Stimulated activated CD8-positive, alpha-beta memory T cell treated with anti-CD3 and anti-CD28 coated beads, Interleukin-4, amount 100 ng/mL, for 1 hour (primary cell): ENCODE data around the gene B3GNT8.
A peak's percentile ranks its signal among the peaks of the same experiment; 100 is the strongest.
"Not testable (repeated sequence)": the region's sequence is repeated elsewhere in the genome, so short reads cannot be mapped to it uniquely, and the experiment has no call there.

ENCODE experiments used
- DNase-seq, 2 donors: peaks; one replicate each; pipeline ENCODE4 v3.0.0-alpha.2; 2020; ENCODE audit warnings: low read depth in 2 of 2, low spot score in 1 of 2

B3GNT8 gene

GRCh38 chr19:41416194-41416674, 10.9 kb downstream of the B3GNT8 start:
- no peak for DNase-seq

GRCh38 chr19:41415154-41415571, 12.0 kb downstream of the B3GNT8 start:
- DNase-seq = no peak

DNA sequence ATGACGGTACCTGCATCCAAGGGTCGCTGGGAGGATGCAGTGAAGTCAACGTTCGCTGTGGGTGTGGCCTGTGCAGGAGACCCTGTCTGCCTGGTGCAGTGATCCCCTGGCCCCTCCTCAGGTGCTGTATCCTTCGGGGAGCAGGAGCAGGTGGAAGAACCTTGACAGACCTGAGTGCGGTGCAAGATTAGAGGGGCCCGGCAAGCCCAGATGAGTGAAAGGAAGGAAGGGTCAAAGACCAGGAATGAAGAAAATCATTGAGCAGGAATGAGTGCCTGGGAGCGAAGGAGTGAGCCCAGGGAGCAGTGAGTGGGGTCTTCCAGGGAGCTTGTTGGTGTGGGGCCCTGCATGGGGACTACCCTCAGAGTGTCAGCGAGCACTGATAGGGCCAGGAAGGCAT, 12.7 kb downstream of the B3GNT8 start:
- no peak for DNase-seq

GRCh38 chr19:41413947-41414346, 13.2 kb downstream of the B3GNT8 start:
- no peak for DNase-seq

- no peak for DNase-seq
Measured at GRCh38 chr19:41412953-41413352, 14.2 kb downstream of the B3GNT8 start.

DNA sequence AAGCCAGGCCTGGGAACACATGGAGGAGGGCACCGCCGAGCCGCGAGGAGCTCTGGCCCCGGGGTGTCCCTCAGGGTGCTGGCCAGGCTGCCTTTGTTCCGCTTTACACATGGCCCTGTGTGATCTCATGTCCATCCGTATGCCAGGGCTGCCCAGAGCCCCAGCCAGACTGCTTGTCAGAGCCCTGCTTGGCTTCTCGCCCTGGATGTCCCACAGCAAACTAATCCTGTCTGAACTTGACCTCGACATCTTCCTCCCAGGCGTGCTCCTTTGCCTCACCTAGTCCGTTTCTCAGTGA, 15.3 kb downstream of the B3GNT8 start:
- DNase-seq = no peak

- no peak for DNase-seq
Measured at GRCh38 chr19:41411100-41411967, 15.8 kb downstream of the B3GNT8 start.

DNA sequence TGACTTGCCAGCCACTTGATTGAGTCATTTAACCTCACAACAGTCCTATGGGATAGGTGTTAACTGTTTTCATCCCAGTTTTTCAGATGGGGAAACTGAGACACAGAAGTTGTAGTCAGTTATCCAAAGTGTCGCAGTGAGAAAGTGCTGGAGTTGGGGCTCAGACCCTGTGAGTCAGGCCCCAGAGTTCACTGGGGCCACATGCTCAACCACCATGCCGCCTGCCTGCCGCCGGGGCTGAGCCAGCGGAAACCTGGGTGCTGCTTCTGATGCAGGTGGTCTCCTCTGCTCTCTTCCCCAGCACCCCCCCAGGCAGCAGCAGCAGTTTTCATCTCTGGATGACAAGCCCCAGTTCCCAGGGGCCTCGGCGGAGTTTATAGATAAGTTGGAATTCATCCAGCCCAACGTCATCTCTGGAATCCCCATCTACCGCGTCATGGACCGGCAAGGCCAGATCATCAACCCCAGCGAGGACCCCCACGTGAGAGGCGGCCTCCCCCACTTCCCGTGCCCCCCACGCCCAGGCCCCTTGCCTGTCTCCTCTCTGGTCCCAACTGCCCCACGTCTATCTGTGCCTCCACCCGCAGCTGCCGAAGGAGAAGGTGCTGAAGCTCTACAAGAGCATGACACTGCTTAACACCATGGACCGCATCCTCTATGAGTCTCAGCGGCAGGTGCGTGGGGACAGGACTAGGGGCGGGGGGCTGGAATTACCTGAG, 16.7 kb downstream of the B3GNT8 start:
- DNase-seq = no peak

DNA sequence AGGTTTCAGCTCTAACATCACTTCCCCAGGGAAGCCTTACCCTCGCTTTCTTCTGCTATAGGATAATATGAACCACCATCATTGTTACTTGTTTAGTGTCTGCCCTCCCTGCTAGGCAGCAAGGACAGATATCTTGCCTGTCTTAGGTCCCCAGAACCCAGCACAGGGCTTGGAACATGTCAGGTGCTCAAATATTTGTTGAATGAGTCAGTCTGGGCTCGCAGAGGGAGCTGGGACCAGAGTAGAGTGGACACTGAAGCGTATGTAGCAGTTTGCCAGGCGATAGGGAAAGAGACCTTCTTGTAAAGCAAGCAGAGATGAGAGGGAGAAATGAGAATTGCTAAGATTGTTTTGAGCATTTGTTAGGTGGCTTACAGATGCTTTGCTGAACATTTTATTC, 17.9 kb downstream of the B3GNT8 start:
- no peak for DNase-seq

GRCh38 chr19:41408846-41409245, 18.3 kb downstream of the B3GNT8 start:
- not testable (repeated sequence) for DNase-seq

DNA sequence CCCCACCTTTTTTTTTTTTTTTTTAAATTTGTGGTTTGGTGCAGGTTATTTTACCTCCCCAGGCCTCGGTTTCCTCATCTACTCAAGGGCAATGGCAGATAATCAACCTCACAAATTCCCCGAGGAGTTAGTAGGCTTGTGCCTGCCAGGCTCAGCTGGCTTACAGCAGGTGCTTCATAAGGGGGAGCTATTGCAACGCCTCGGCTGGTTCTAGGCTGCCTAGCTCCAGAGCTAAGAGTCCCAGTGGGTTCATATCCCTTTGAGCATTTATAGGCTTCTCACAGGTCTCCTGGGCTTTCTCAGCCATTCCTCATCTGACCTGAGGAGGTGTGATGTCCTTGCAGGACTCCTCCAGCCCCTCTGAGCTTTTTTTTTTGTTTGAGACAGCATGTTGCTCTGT, 18.9 kb downstream of the B3GNT8 start:
- no peak for DNase-seq

DNA sequence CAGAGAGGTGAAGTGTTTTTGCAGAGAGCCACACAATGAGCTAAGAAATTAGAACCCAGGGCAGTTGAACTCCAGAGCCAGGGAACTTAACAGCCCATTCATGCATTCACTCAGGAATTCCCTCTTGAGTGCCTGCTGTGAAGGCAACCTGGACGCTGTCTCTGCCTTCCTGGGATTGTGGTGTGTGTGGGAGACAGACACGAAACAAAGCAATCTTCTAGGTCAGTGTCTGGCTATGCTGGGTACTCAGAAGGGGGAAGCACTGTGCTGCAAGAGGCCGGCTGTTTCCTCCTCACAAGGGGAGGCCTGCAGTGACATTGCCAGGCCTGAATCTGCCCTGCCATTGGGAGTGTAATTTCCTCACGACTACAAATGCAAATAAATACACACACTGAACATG, 19.9 kb downstream of the B3GNT8 start:
- no peak for DNase-seq

DNA sequence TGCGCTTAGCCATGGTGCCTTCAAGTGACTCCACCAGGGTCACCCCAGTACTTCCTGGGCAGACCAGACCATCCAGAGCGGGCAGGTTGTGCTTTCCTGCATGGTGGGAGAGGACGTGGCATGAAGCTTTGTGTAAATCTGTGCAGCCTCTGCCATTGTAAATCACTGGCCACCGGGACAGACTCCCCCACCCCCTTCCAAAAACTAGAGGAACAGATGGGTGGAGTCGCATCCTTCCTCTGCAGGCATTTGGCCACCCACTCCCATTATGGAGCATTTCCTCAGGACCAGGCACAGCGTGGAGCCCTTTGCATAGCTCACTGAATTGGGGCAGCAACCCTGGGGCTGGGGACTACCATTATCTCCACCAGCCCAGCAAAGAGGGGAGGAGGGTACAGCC, 21.4 kb downstream of the B3GNT8 start:
- no peak for DNase-seq

DNA sequence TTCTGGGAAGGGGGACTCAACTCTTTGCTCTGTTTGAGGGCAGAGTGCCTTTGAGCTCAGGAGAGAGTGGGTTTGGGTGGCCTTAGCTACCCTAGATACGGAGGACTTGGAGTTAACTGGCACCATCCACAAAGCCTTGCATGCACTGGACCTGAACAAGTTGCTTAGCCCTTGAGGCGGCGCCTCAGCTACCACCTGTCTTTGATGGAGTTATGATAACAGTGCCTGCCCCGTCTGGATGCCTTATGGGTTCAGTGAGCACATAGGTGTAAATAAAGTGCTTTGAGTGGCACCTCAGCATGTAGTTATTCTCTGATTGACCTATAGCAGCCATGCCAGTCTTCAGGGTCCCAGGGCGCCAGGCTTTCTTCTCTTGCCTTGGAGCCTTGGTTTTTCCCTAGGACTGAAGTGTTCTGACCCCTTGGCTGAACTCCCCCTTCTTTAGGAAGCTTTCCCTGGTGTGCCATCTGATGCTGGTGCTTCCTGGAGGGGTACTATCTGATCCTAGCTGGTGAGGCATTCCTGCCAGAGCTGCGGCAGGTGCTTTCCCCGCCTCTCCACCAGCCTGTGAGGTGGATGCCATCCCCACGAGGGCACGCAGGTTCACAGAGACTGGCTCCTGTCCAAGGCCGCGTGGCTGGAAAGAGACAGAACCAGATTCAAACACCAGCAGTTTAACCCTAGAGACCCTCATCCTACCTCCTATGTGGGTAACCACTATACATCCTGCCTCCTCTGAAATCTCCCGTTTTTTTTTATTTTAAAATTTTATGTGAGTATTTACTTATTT, 23.8 kb downstream of the B3GNT8 start:
- no peak for DNase-seq

GRCh38 chr19:41402010-41402409, 25.2 kb downstream of the B3GNT8 start:
- DNase-seq = no peak

GRCh38 chr19:41401483-41401882, 25.7 kb downstream of the B3GNT8 start:
- DNase-seq = no peak

- no peak for DNase-seq
Measured at GRCh38 chr19:41399525-41399924, 27.6 kb downstream of the B3GNT8 start.

- no peak for DNase-seq
Measured at GRCh38 chr19:41399091-41399490, 28.1 kb downstream of the B3GNT8 start.

DNA sequence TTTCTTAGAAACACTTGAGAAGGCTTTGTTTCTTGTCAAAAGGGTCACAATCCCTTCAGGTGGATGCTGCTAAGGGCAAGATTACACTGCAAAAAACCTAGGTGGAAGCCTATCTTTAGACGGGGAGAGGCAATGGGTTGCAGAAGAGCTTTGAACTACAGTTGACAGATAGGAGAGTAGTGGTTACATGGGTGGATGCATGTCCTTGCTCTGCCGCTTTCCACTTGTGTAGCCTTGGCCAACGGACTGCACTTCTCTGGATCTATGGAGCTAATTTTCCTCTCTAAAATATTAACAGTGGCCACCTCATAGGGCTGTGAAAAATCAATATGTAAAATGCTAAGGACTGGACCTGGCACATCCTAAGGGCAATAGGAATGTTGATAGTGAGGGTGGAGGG, 28.6 kb downstream of the B3GNT8 start:
- no peak for DNase-seq

DNA sequence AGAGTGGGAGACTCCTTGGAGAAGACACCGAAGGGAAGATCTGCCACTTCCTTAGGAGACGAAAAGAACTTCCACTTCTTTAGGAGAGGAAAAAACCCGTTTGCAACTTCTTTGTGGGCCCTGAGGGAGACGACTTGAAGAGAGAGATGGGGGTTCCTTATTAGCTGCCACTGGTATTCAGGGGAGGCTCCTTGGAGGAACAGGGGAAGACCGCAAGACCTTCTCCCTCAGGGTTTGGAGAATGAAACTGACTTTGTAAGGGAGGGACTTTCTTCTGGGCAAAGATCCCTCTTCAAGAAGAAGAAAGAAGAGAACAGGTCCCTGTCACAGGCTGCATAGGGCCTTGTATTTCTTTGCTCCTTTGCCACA, 29.1 kb downstream of the B3GNT8 start:
- DNase-seq = no peak

DNA sequence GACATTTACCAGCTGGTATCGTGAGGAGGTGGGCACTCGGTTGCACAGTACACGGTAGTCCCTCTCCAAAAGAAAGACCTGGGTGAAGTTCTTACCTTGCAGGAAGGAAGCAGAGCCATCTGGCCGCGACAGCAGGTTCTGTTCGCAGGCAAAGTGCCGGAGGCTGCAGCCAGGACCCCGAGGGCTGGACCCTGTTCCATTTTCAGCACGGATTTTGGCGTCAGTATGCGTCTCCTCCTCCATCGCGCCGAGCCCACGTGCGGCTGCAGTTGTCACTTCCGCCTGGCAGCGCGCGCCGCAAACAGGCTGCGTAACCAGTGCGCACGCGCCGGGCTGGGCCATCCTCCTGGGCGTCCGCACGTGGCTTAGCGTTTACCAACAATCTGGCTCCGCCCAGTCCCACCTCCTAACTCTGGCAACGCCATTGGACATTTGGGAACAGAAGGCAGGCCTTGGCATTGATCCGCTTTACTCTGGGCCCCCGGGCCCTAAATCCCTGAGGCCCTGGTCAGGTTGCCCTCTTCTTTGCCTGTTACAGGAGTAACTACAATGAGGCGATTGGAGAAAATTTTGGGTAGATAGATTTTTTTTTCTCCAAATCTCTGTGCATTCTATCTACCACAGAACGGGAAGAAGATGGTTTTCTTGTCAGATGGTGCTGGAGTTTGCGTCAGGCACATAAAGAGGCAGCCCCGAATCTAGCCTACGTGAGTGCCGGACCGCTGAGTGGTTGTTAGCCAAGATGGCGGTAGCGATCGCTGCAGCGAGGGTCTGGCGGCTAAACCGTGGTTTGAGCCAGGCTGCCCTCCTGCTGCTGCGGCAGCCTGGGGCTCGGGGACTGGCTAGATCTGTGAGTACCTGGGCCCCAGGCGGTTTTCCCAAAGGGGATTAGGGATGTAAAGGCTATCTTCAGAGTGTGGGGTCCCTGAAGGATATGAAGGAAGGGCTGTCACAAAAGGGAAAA, 29.8 kb downstream of the B3GNT8 start, which contains the start of the genes BCKDHA and EXOSC5:
Gene BCKDHA, plus strand, starts transcription at position 733 of the 964 bp plus-strand sequence. Its CDS starts 10 bp downstream, at position 743.
Gene EXOSC5, minus strand, starts transcription at position 274 of the 964 bp plus-strand sequence. Its CDS starts 31 bp downstream, at position 243.
- DNase-seq = peak; percentile 91 to 98
